ENCODE measurements around the gene STAG1.

STAG1 gene

GRCh38 chr3:136513367-136513766 is 238.8 kb downstream of the STAG1 start:
- no peaks in the 10 kb centered on the region for H3K27me3 ChIP-seq (ENCODE audit: low read depth, low read length)
- no peaks in the 10 kb centered on the region for H4K20me1 ChIP-seq (ENCODE audit: insufficient read depth, low read length)
- H2AFZ ChIP-seq (ENCODE audit: low read depth, low read length): no peak overlapping the region
- H3K36me3 ChIP-seq (replicated peaks; ENCODE audit: low read depth, low read length): no peaks in the 10 kb centered on the region
- H3K9ac ChIP-seq (ENCODE audit: low read length): no peak overlapping the region
- H3K79me2 ChIP-seq (ENCODE audit: low read length): no peaks in the 10 kb centered on the region
- H3K4me2 ChIP-seq (ENCODE audit: low read length): no peak overlapping the region
- no peak overlapping the region for H3K27ac ChIP-seq (ENCODE audit: low read length)
- no peak overlapping the region for H3K4me3 ChIP-seq (ENCODE audit: low read length)
- no peaks in the 10 kb centered on the region for H3K9me3 ChIP-seq (ENCODE audit: insufficient read depth, low read length)
- H3K4me1 ChIP-seq (ENCODE audit: low read length): peaks cover 7% of the 10 kb centered on the region; the same call in 1 of the 2 replicates
- TF ChIP-seq EZH2phosphoT487 (IDR thresholded peaks at IDR 0.05; ENCODE audit: low read depth): no peak
- TF ChIP-seq, protein P1, sequence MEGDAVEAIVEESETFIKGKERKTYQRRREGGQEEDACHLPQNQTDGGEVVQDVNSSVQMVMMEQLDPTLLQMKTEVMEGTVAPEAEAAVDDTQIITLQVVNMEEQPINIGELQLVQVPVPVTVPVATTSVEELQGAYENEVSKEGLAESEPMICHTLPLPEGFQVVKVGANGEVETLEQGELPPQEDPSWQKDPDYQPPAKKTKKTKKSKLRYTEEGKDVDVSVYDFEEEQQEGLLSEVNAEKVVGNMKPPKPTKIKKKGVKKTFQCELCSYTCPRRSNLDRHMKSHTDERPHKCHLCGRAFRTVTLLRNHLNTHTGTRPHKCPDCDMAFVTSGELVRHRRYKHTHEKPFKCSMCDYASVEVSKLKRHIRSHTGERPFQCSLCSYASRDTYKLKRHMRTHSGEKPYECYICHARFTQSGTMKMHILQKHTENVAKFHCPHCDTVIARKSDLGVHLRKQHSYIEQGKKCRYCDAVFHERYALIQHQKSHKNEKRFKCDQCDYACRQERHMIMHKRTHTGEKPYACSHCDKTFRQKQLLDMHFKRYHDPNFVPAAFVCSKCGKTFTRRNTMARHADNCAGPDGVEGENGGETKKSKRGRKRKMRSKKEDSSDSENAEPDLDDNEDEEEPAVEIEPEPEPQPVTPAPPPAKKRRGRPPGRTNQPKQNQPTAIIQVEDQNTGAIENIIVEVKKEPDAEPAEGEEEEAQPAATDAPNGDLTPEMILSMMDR (IDR thresholded peaks at IDR 0.05; ENCODE audit: low read depth, low read length): no peak

DNA sequence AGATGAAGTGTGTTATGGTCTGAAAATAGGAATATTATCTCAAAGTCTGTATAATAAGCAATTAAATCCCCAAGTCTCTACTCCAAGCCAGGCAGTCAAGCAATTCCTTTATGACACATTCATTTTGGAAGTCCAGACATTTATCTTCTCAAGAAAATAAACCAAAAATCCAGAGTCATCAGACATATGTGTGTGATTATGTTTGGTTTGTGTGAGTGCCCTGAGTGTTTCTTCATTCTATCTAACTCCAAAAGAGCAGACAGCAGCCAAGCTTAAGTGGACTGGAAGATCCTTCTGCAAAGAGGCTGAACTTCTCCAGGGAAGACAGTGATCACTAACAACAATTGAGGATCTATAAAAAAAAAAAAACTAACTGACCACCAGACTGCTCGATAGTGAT is 239.8 kb downstream of the STAG1 start:
- Histone ChIP-seq H3K9ac (ENCODE audit: low read length) (no peak overlapping the region), H4K20me1 (ENCODE audit: insufficient read depth, low read length) (no peaks in the 10 kb centered on the region), H3K27me3 (ENCODE audit: low read depth, low read length) (no peaks in the 10 kb centered on the region), H3K36me3 (replicated peaks; ENCODE audit: low read depth, low read length) (no peaks in the 10 kb centered on the region), H3K79me2 (ENCODE audit: low read length) (no peaks in the 10 kb centered on the region), H3K27ac (ENCODE audit: low read length) (no peak overlapping the region), H2AFZ (ENCODE audit: low read depth, low read length) (no peak overlapping the region), H3K4me3 (ENCODE audit: low read length) (no peak overlapping the region), H3K4me1 (ENCODE audit: low read length) (peaks cover 7% of the 10 kb centered on the region; the same call in 1 of the 2 replicates), H3K9me3 (ENCODE audit: insufficient read depth, low read length) (no peaks in the 10 kb centered on the region), H3K4me2 (ENCODE audit: low read length) (no peak overlapping the region)
- no peak for TF ChIP-seq EZH2phosphoT487 (IDR thresholded peaks at IDR 0.05; ENCODE audit: low read depth)
- TF ChIP-seq, protein P1 (IDR thresholded peaks at IDR 0.05; ENCODE audit: low read depth, low read length): no peak

GRCh38 chr3:136505676-136506075 is 246.5 kb downstream of the STAG1 start:
- TF ChIP-seq EZH2phosphoT487 (IDR thresholded peaks at IDR 0.05; ENCODE audit: low read depth): no peak
- TF ChIP-seq, protein P1 (IDR thresholded peaks at IDR 0.05; ENCODE audit: low read depth, low read length): no peak
- no peaks in the 10 kb centered on the region for H3K79me2 ChIP-seq (ENCODE audit: low read length)
- no peak overlapping the region for H2AFZ ChIP-seq (ENCODE audit: low read depth, low read length)
- no peak overlapping the region for H3K4me3 ChIP-seq (ENCODE audit: low read length)
- H3K4me1 ChIP-seq (ENCODE audit: low read length): peaks cover 7% of the 10 kb centered on the region; the same call in 1 of the 2 replicates
- H3K9ac ChIP-seq (ENCODE audit: low read length): no peak overlapping the region
- H3K36me3 ChIP-seq (replicated peaks; ENCODE audit: low read depth, low read length): no peaks in the 10 kb centered on the region
- no peaks in the 10 kb centered on the region for H3K27me3 ChIP-seq (ENCODE audit: low read depth, low read length)
- no peak overlapping the region for H3K4me2 ChIP-seq (ENCODE audit: low read length)
- no peaks in the 10 kb centered on the region for H4K20me1 ChIP-seq (ENCODE audit: insufficient read depth, low read length)
- H3K27ac ChIP-seq (ENCODE audit: low read length): no peak overlapping the region
- H3K9me3 ChIP-seq (ENCODE audit: insufficient read depth, low read length): no peaks in the 10 kb centered on the region

DNA sequence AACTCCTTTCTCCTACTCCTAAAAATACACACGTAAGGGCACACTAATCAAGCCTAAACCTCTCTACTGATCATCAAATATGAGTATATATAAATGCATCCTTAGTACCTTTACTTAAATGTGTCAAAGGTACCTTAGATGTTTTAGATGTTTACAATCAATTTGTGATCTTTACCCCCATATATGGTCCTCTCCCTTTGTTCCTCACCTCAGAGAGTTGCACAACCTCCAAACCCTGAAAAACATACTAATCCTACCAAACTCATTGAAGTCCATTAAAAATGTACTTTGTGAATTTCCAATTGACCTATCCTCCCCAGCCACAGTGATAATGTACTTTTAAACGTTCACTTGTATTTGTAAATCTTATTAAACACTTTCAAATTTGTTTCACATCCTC is 249.1 kb downstream of the STAG1 start:
- H3K4me2 ChIP-seq (ENCODE audit: low read length): no peak overlapping the region
- H3K79me2 ChIP-seq (ENCODE audit: low read length): no peaks in the 10 kb centered on the region
- H3K36me3 ChIP-seq (replicated peaks; ENCODE audit: low read depth, low read length): no peaks in the 10 kb centered on the region
- H2AFZ ChIP-seq (ENCODE audit: low read depth, low read length): no peak overlapping the region
- no peaks in the 10 kb centered on the region for H3K9me3 ChIP-seq (ENCODE audit: insufficient read depth, low read length)
- H3K4me3 ChIP-seq (ENCODE audit: low read length): no peak overlapping the region
- no peaks in the 10 kb centered on the region for H4K20me1 ChIP-seq (ENCODE audit: insufficient read depth, low read length)
- no peak overlapping the region for H3K27ac ChIP-seq (ENCODE audit: low read length)
- no peaks in the 10 kb centered on the region for H3K4me1 ChIP-seq (ENCODE audit: low read length)
- H3K9ac ChIP-seq (ENCODE audit: low read length): no peak overlapping the region
- TF ChIP-seq, protein P1 (IDR thresholded peaks at IDR 0.05; ENCODE audit: low read depth, low read length): no peak
- TF ChIP-seq EZH2phosphoT487 (IDR thresholded peaks at IDR 0.05; ENCODE audit: low read depth): no peak
- no peaks in the 10 kb centered on the region for H3K27me3 ChIP-seq (ENCODE audit: low read depth, low read length)

Data from OCI-LY3 (cell line).